Measurements from ENCODE around the gene PPIL6. TPM values are rescaled to one million over a fixed set of nuclear protein-coding genes. Genes with fewer than 3 reads are reported as not detected.

PPIL6 gene
- total RNA-seq, 4 donors from 2014 or later: 1.2 to 16.5 (median 4.8) TPM

- Histone ChIP-seq H3K27ac (peak overlapping the region in 1 of 4 donors; percentile 45), H3K9me3 (no peaks in the 10 kb centered on the region), H3K4me1 (peaks cover 0 to 33% (median 10%) of the 10 kb centered on the region in 4 donors), H3K36me3 (no peaks in the 10 kb centered on the region), H3K27me3 (no peaks in the 10 kb centered on the region), H3K4me3 (no peak overlapping the region)
- WGBS, 2 donors: 73 to 81% methylated on average over 3 of the region's 3 CpGs
- no peak for TF ChIP-seq POLR2A (IDR thresholded peaks at IDR 0.05)
- TF ChIP-seq CTCF (IDR thresholded peaks at IDR 0.05): no peak
- TF ChIP-seq EP300 (IDR thresholded peaks at IDR 0.05): no peak
- no peak for DNase-seq (ENCODE audit: low spot score in 2 of 2)
Measured at GRCh38 chr6:109347779-109348178, 92.6 kb downstream of the PPIL6 start.

- Histone ChIP-seq H3K9me3 (no peaks in the 10 kb centered on the region), H3K27me3 (no peaks in the 10 kb centered on the region), H3K27ac (no peak overlapping the region), H3K36me3 (peaks cover 0 to 5% (median 0%) of the 10 kb centered on the region in 3 donors), H3K4me3 (no peak overlapping the region), H3K4me1 (peaks cover 0 to 17% (median 6%) of the 10 kb centered on the region in 4 donors)
- WGBS, 2 donors: 83 to 92% methylated on average over 4 of the region's 4 CpGs
- no peak for DNase-seq (ENCODE audit: low spot score in 2 of 2)
- TF ChIP-seq CTCF (IDR thresholded peaks at IDR 0.05) (no peak), EP300 (IDR thresholded peaks at IDR 0.05) (no peak), POLR2A (IDR thresholded peaks at IDR 0.05) (no peak)
Measured at GRCh38 chr6:109345986-109346385, 94.4 kb downstream of the PPIL6 start.

GRCh38 chr6:109344226-109344625, 96.2 kb downstream of the PPIL6 start:
- peaks cover 0 to 6% (median 0%) of the 10 kb centered on the region in 3 donors for H3K36me3 ChIP-seq
- no peak overlapping the region for H3K4me3 ChIP-seq
- DNase-seq (ENCODE audit: low spot score in 2 of 2): no peak
- TF ChIP-seq EP300 (IDR thresholded peaks at IDR 0.05) (no peak), CTCF (IDR thresholded peaks at IDR 0.05) (no peak), POLR2A (IDR thresholded peaks at IDR 0.05) (no peak)
- 81 to 84% methylated on average over 2 of the region's 2 CpGs for WGBS, 2 donors
- H3K4me1 ChIP-seq: peaks cover 0 to 3% (median under 1%) of the 10 kb centered on the region in 4 donors
- H3K27ac ChIP-seq: no peak overlapping the region
- H3K27me3 ChIP-seq: no peaks in the 10 kb centered on the region
- no peaks in the 10 kb centered on the region for H3K9me3 ChIP-seq

GRCh38 chr6:109343518-109343917, 96.9 kb downstream of the PPIL6 start:
- 93 to 94% methylated on average over 7 of the region's 7 CpGs for WGBS, 2 donors
- Histone ChIP-seq H3K9me3 (no peaks in the 10 kb centered on the region), H3K4me3 (no peak overlapping the region), H3K36me3 (peaks cover 0 to 6% (median 0%) of the 10 kb centered on the region in 3 donors), H3K27me3 (no peaks in the 10 kb centered on the region), H3K4me1 (peaks cover 0 to 3% (median 0%) of the 10 kb centered on the region in 4 donors), H3K27ac (no peak overlapping the region)
- no peak for TF ChIP-seq POLR2A (IDR thresholded peaks at IDR 0.05)
- TF ChIP-seq CTCF (IDR thresholded peaks at IDR 0.05): no peak
- DNase-seq (ENCODE audit: low spot score in 2 of 2): no peak

GRCh38 chr6:109342911-109343310, 97.5 kb downstream of the PPIL6 start:
- no peak overlapping the region for H3K4me3 ChIP-seq
- H3K27ac ChIP-seq: no peak overlapping the region
- TF ChIP-seq CTCF (IDR thresholded peaks at IDR 0.05) (no peak), EP300 (IDR thresholded peaks at IDR 0.05) (no peak), POLR2A (IDR thresholded peaks at IDR 0.05) (no peak)
- H3K9me3 ChIP-seq: no peaks in the 10 kb centered on the region
- 96 to 97% methylated on average over 6 of the region's 6 CpGs for WGBS, 2 donors
- peaks cover 0 to 6% (median 0%) of the 10 kb centered on the region in 3 donors for H3K36me3 ChIP-seq
- H3K27me3 ChIP-seq: no peaks in the 10 kb centered on the region
- DNase-seq (ENCODE audit: low spot score in 2 of 2): no peak
- peaks cover 0 to 3% (median 0%) of the 10 kb centered on the region in 4 donors for H3K4me1 ChIP-seq

All from tibial nerve (tissue), 4 donors.